ENCODE measurements around the gene SEPHS2. TPM values are rescaled to one million over a fixed set of nuclear protein-coding genes. Genes with fewer than 3 reads are reported as not detected.

SEPHS2 gene
- total and polyA plus RNA-seq, 12 donors: 10.7 to 60.5 (median 45.3) TPM

- Histone ChIP-seq H3K9me3 (replicated peaks in 1 of 3) (no peaks in the 10 kb centered on the region), H3K27me3 (no peaks in the 10 kb centered on the region), H3K4me3 (peak overlapping the region in 3 of 4 donors; percentile 28 to 52 (median 41)), H3K4me1 (replicated peaks in 1 of 2) (peaks cover 9 to 20% of the 10 kb centered on the region in 2 donors), H3K27ac (peak overlapping the region in 3 of 5 donors; percentile 29 to 74 (median 44)), H3K36me3 (replicated peaks in 1 of 2) (peaks cover 0 to 1% of the 10 kb centered on the region in 2 donors)
- WGBS, 4 donors: 1 to 6% (median 4%) methylated on average over 3 to 11 of the region's 11 CpGs
- DNase-seq: no peak
- TF ChIP-seq POLR2A (IDR thresholded peaks at IDR 0.05) (no peak), CTCF (IDR thresholded peaks at IDR 0.05) (no peak)
- intact Hi-C loops (cut with DNase I): no loop called here
These were observed 16.3 kb downstream of the SEPHS2 start for GRCh38 chr16:30429418-30429677.

- no peak for TF ChIP-seq POLR2A (IDR thresholded peaks at IDR 0.05)
- no peak for TF ChIP-seq CTCF (IDR thresholded peaks at IDR 0.05)
- peaks cover 9 to 20% of the 10 kb centered on the region in 2 donors for H3K4me1 ChIP-seq (replicated peaks in 1 of 2)
- no peak overlapping the region for H3K27ac ChIP-seq
- H3K27me3 ChIP-seq: no peaks in the 10 kb centered on the region
- no peak overlapping the region for H3K4me3 ChIP-seq
- intact Hi-C loops (cut with DNase I): no loop called here
- DNase-seq: no peak
- 93 to 95% (median 93%) methylated on average over 4 of the region's 4 CpGs for WGBS, 4 donors
- H3K36me3 ChIP-seq (replicated peaks in 1 of 2): peaks cover 0 to 14% of the 10 kb centered on the region in 2 donors
- H3K9me3 ChIP-seq (replicated peaks in 1 of 3): no peaks in the 10 kb centered on the region
These were observed 17.6 kb downstream of the SEPHS2 start for GRCh38 chr16:30428055-30428454.

- intact Hi-C loops (cut with DNase I): no loop called here
- WGBS, 4 donors: 80 to 86% (median 81%) methylated on average over 5 of the region's 5 CpGs
These were observed 24.7 kb downstream of the SEPHS2 start for GRCh38 chr16:30421010-30421409.

GRCh38 chr16:30418350-30419181 lies 27.1 kb downstream of the SEPHS2 start:
- intact Hi-C loops (cut with DNase I): no loop called here
- peaks cover 7 to 18% of the 10 kb centered on the region in 2 donors for H3K4me1 ChIP-seq (replicated peaks in 1 of 2)
- 58 to 83% (median 66%) methylated on average over 12 to 31 of the region's 31 CpGs for WGBS, 4 donors
- H3K27me3 ChIP-seq: no peaks in the 10 kb centered on the region
- TF ChIP-seq POLR2A (IDR thresholded peaks at IDR 0.05) (no peak), CTCF (IDR thresholded peaks at IDR 0.05) (no peak)
- DNase-seq: no peak
- H3K36me3 ChIP-seq (replicated peaks in 1 of 2): peaks cover 0 to 9% of the 10 kb centered on the region in 2 donors
- H3K27ac ChIP-seq: peak overlapping the region; percentile 21 to 95 (median 75)
- H3K9me3 ChIP-seq (replicated peaks in 1 of 3): no peaks in the 10 kb centered on the region
- H3K4me3 ChIP-seq: peak overlapping the region in 2 of 4 donors; percentile 30 to 84

More at GRCh38 chr16:30421010-30421409, 24.7 kb downstream of the SEPHS2 start:
- Histone ChIP-seq H3K9me3 (replicated peaks in 1 of 3) (no peaks in the 10 kb centered on the region), H3K27ac (no peak overlapping the region), H3K4me1 (replicated peaks in 1 of 2) (peaks cover 0 to 11% of the 10 kb centered on the region in 2 donors), H3K27me3 (no peaks in the 10 kb centered on the region), H3K36me3 (replicated peaks in 1 of 2) (peaks cover 0 to 18% of the 10 kb centered on the region in 2 donors), H3K4me3 (no peak overlapping the region)
- no peak for DNase-seq
- no peak for TF ChIP-seq POLR2A (IDR thresholded peaks at IDR 0.05)
- no peak for TF ChIP-seq CTCF (IDR thresholded peaks at IDR 0.05)
